Right lobe of liver (tissue), 4 donors: ENCODE measurements around the gene TBC1D24.

Experiments used
- CTCF ChIP-seq, 4 donors: fragments of 200-600 bp in 3 of 4; fragments of 450-650 bp in 1 of 4; IDR thresholded peaks; one replicate each; pipeline versions ENCODE4 v1.5.1 to v1.8.0; 2016 to 2022; ENCODE audit warnings: antibody characterized with exemption in 4 of 4, mild to moderate bottlenecking in 2 of 4
- POLR2A ChIP-seq: fragments of 450-650 bp; IDR thresholded peaks from one replicate; pipeline ENCODE4 v1.6.1; 2017; ENCODE audit warnings: antibody characterized with exemption, mild to moderate bottlenecking
- donor health status: DM: no; HTN: no; CAD: no.
- donor health status: DM: no; HTN: no; CAD: no.
- donor health status: DM: no; HTN: yes; CAD: no.

- TF ChIP-seq POLR2A: no peak
- TF ChIP-seq CTCF (IDR thresholded peaks at IDR 0.05): no peak
Observed at GRCh38 chr16:2470603-2471015, 4.3 kb upstream of the TBC1D24 start.
